RWPE2 (cell line): ENCODE results near the gene DGCR8.

Experiments used
- ATAC-seq: fragments of 200-7000 bp; cut with Tn5 transposase; 3 replicates; pipeline ENCODE4 v1.9.1; 2021; ENCODE audit warnings: low read depth
- DNase-seq: peaks from one replicate; pipeline ENCODE4 v3.0.0-alpha.2; 2020; ENCODE audit warnings: low spot score
- H3K27ac ChIP-seq: fragments of 450-650 bp; 2 replicates; pipeline ENCODE4 v1.5.1; 2017; ENCODE audit warnings: mild to moderate bottlenecking; ENCODE audit not compliant: poor library complexity, severe bottlenecking
- H3K27me3 ChIP-seq: fragments of 250-450 bp; sonication (Bioruptor Pico); 2 replicates; pipeline ENCODE4 v1.5.1; 2021; ENCODE audit warnings: mild to moderate bottlenecking, moderate library complexity; ENCODE audit not compliant: insufficient read depth, poor library complexity, severe bottlenecking
- H3K36me3 ChIP-seq: fragments of 250-450 bp; sonication (Bioruptor Pico); 2 replicates; pipeline ENCODE4 v1.5.1; 2020; ENCODE audit warnings: low read depth, mild to moderate bottlenecking, moderate library complexity
- H3K4me1 ChIP-seq: fragments of 250-450 bp; sonication (Bioruptor Pico); 2 replicates; pipeline ENCODE4 v1.5.1; 2021; ENCODE audit warnings: mild to moderate bottlenecking, moderate library complexity; ENCODE audit not compliant: insufficient read depth, poor library complexity, severe bottlenecking
- H3K4me3 ChIP-seq: fragments of 250-450 bp; sonication (Bioruptor Pico); 2 replicates; pipeline ENCODE4 v1.5.1; 2021; ENCODE audit warnings: mild to moderate bottlenecking, moderate library complexity; ENCODE audit not compliant: severe bottlenecking
- H3K9me3 ChIP-seq: fragments of 250-450 bp; sonication (Bioruptor Pico); 2 replicates; pipeline ENCODE4 v1.5.1; 2021; ENCODE audit warnings: mild to moderate bottlenecking, moderate library complexity; ENCODE audit not compliant: severe bottlenecking
- CTCF ChIP-seq: fragments of 450-650 bp; IDR thresholded peaks from one replicate; pipeline ENCODE4 v1.5.1; 2017; ENCODE audit warnings: mild to moderate bottlenecking, moderate library complexity; ENCODE audit not compliant: poor library complexity, severe bottlenecking

Gene DGCR8

GRCh38 chr22:20145206-20145831 lies 65.3 kb downstream of the DGCR8 start:
- DNase-seq (no peak), ATAC-seq (no peak)
- TF ChIP-seq CTCF: no peak
- H3K27me3 ChIP-seq: no peaks in the 10 kb centered on the region
- no peak overlapping the region for H3K27ac ChIP-seq
- no peaks in the 10 kb centered on the region; the same call in 1 of the 2 replicates for H3K36me3 ChIP-seq
- H3K9me3 ChIP-seq: no peaks in the 10 kb centered on the region
- no peak overlapping the region for H3K4me3 ChIP-seq
- H3K4me1 ChIP-seq: no peaks in the 10 kb centered on the region

GRCh38 chr22:20145832-20146223 lies 65.8 kb downstream of the DGCR8 start:
- DNase-seq (no peak), ATAC-seq (no peak)
- Histone ChIP-seq H3K9me3 (no peaks in the 10 kb centered on the region), H3K27ac (no peak overlapping the region), H3K4me3 (no peak overlapping the region), H3K4me1 (no peaks in the 10 kb centered on the region), H3K27me3 (no peaks in the 10 kb centered on the region), H3K36me3 (no peaks in the 10 kb centered on the region)
- TF ChIP-seq CTCF: no peak

- ATAC-seq: no peak
- TF ChIP-seq CTCF: no peak
- no peak overlapping the region for H3K4me3 ChIP-seq
These were observed 66.7 kb downstream of the DGCR8 start for GRCh38 chr22:20146777-20147176.

GRCh38 chr22:20147237-20147988 lies 67.4 kb downstream of the DGCR8 start:
- Histone ChIP-seq H3K4me3 (no peak overlapping the region), H3K27ac (no peak overlapping the region), H3K36me3 (no peaks in the 10 kb centered on the region), H3K4me1 (no peaks in the 10 kb centered on the region), H3K27me3 (no peaks in the 10 kb centered on the region), H3K9me3 (no peaks in the 10 kb centered on the region)
- DNase-seq (no peak), ATAC-seq (no peak)
- no peak for TF ChIP-seq CTCF

More at GRCh38 chr22:20146777-20147176, 66.7 kb downstream of the DGCR8 start:
- H3K4me1 ChIP-seq: no peaks in the 10 kb centered on the region
- no peaks in the 10 kb centered on the region for H3K27me3 ChIP-seq
- no peak overlapping the region for H3K27ac ChIP-seq
- H3K9me3 ChIP-seq: no peaks in the 10 kb centered on the region
- DNase-seq: no peak
- no peaks in the 10 kb centered on the region for H3K36me3 ChIP-seq

GRCh38 chr22:20148414-20148813 lies 68.4 kb downstream of the DGCR8 start:
- no peaks in the 10 kb centered on the region for H3K4me1 ChIP-seq

More at GRCh38 chr22:20148414-20148813, 68.4 kb downstream of the DGCR8 start:
- no peaks in the 10 kb centered on the region for H3K36me3 ChIP-seq
- H3K4me3 ChIP-seq: no peak overlapping the region
- DNase-seq (no peak), ATAC-seq (no peak)
- TF ChIP-seq CTCF: no peak
- H3K9me3 ChIP-seq: no peaks in the 10 kb centered on the region
- H3K27me3 ChIP-seq: no peaks in the 10 kb centered on the region
- H3K27ac ChIP-seq: no peak overlapping the region
